Osteocyte (in vitro differentiated cells): Measurements from ENCODE around the gene GRM3. TPM values are rescaled to one million over a fixed set of nuclear protein-coding genes. Genes with fewer than 3 reads are reported as not detected.

ENCODE experiments used
- DNase-seq: peaks from one replicate; pipeline ENCODE4 v3.0.0; 2021; ENCODE audit warnings: mixed read lengths; ENCODE audit not compliant: unreplicated experiment; ENCODE audit errors: extremely low spot score
- H3K27ac Mint-ChIP-seq: one replicate; pipeline ENCODE4 v1.8.0; 2021; ENCODE audit warnings: mild to moderate bottlenecking, mixed read lengths; ENCODE audit not compliant: unreplicated experiment
- H3K27me3 Mint-ChIP-seq: one replicate; pipeline ENCODE4 v1.8.0; 2021; ENCODE audit warnings: mixed read lengths; ENCODE audit not compliant: unreplicated experiment
- H3K36me3 Mint-ChIP-seq: one replicate; pipeline ENCODE4 v1.8.0; 2021; ENCODE audit warnings: mixed read lengths; ENCODE audit not compliant: unreplicated experiment
- H3K4me1 Mint-ChIP-seq: one replicate; pipeline ENCODE4 v1.8.0; 2021; ENCODE audit warnings: mixed read lengths; ENCODE audit not compliant: unreplicated experiment
- H3K4me3 Mint-ChIP-seq: one replicate; pipeline ENCODE4 v1.8.0; 2021; ENCODE audit warnings: mild to moderate bottlenecking, moderate library complexity, mixed read lengths; ENCODE audit not compliant: unreplicated experiment
- H3K9me3 Mint-ChIP-seq: one replicate; pipeline ENCODE4 v1.8.0; 2021; ENCODE audit warnings: mixed read lengths; ENCODE audit not compliant: unreplicated experiment
- total RNA-seq: library from RNA; stranded (reverse); gene quantifications from 2 replicates; pipeline ENCODE4 v1.2.1, GENCODE V29; 2021
- TF ChIP-seq, protein P1 (sequence below): fragments of 200-600 bp; sonication (generic); IDR thresholded peaks from 2 replicates; pipeline ENCODE4 v1.5.0; 2021; ENCODE audit warnings: antibody characterized with exemption, mild to moderate bottlenecking, moderate library complexity

The GRM3 gene
- total RNA-seq, 1 donor from 2014 or later, result not detected

DNA sequence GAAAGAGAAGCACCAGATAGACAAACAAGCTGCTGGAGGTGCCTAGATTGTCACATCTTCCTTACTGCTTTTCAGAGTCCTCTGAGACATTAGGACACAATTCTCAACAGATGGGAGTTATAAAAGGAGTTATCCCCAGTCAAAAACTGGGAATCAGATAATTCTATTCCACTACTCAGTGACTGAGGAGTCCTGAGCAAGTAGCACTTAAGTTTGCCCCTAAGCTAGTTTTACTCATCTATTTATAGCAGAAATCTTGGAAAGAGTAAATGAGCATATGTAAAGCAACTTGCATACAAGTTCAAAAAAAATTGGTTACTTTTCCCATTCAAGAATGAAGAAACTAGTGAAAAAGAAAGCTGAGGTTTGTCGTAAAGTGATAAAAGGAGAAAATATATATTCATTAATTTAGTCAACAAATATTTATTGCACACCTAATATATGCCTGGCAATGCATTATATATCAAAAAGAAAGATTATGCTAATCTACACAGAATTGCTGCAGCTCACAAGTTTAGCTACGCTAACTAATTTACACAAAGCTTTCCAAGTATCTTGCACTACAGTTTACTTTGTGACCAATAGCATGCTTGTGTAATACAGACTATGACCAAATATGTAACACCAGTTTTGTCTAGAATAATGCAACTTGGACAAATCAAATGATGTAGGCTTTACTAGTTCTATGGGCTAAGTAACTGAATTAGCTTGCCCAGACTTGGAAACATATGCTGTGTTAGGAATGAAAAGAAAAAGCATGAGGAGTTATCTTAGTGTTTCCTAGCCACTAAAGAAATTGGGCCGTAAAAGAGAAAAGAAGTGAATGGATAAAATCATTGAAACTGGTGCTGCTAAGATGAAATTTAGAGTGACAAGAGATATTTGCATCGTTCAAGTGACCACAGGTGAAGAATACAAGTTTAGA, 106.3 kb downstream of the GRM3 start:
- H3K36me3 Mint-ChIP-seq, result no peaks in the 10 kb centered on the region

DNA sequence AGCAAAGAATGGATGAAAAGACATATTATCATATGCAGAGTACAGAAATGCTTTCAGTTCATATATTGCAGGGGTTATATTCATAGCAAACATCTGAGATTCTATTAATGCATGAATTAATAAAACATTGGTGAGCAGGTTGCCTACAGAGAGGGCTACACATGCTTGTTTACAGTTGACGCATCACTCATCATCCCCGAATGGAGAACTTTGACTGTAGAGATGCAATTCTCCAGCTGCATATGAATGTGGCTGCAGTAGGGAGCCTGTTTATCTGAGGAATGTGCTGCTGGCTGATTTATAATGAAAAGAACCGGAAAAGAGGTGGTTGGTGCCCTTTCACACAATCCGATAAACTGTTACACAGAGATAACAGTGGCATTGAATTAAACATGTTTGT, 116.5 kb downstream of the GRM3 start:
- H3K4me3 Mint-ChIP-seq, result no peak overlapping the region
- no peaks in the 10 kb centered on the region for H3K9me3 Mint-ChIP-seq
- DNase-seq, result no peak
- TF ChIP-seq, protein P1, sequence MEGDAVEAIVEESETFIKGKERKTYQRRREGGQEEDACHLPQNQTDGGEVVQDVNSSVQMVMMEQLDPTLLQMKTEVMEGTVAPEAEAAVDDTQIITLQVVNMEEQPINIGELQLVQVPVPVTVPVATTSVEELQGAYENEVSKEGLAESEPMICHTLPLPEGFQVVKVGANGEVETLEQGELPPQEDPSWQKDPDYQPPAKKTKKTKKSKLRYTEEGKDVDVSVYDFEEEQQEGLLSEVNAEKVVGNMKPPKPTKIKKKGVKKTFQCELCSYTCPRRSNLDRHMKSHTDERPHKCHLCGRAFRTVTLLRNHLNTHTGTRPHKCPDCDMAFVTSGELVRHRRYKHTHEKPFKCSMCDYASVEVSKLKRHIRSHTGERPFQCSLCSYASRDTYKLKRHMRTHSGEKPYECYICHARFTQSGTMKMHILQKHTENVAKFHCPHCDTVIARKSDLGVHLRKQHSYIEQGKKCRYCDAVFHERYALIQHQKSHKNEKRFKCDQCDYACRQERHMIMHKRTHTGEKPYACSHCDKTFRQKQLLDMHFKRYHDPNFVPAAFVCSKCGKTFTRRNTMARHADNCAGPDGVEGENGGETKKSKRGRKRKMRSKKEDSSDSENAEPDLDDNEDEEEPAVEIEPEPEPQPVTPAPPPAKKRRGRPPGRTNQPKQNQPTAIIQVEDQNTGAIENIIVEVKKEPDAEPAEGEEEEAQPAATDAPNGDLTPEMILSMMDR, result no peak
- peaks cover 2% of the 10 kb centered on the region for H3K27me3 Mint-ChIP-seq
- H3K4me1 Mint-ChIP-seq, result no peaks in the 10 kb centered on the region
- H3K27ac Mint-ChIP-seq, result no peak overlapping the region
- H3K36me3 Mint-ChIP-seq, result no peaks in the 10 kb centered on the region

More for the DNA sequence above, 106.3 kb downstream of the GRM3 start:
- Mint-ChIP-seq H3K9me3 (no peaks in the 10 kb centered on the region), H3K4me1 (no peaks in the 10 kb centered on the region), H3K27me3 (peaks cover 21% of the 10 kb centered on the region), H3K27ac (no peak overlapping the region), H3K4me3 (no peak overlapping the region)
- DNase-seq, result no peak
- TF ChIP-seq, protein P1, result no peak

DNA sequence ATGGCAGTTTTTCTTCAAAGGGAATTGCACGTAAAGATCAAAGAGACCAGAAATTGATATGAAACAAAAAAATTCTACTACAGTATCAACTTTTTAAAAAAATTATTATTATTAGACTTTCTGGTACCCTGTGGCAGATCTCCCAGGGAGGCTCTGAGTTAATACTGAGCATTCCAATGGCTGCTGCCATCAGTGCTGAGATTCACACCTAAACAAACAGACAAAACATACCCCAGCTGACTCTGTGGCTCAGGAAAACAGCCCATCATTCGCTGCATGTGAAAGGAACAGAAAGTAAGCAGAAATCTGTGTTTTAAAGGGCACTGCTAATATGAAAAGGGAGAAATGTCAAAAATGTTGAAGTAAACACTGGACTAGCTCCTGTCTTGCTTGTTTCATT, 118.4 kb downstream of the GRM3 start:
- H3K36me3 Mint-ChIP-seq, result no peaks in the 10 kb centered on the region
- no peaks in the 10 kb centered on the region for H3K4me1 Mint-ChIP-seq
- DNase-seq, result no peak
- no peak overlapping the region for H3K4me3 Mint-ChIP-seq
- peaks cover under 1% of the 10 kb centered on the region for H3K27me3 Mint-ChIP-seq
- no peaks in the 10 kb centered on the region for H3K9me3 Mint-ChIP-seq
- TF ChIP-seq, protein P1, result no peak
- H3K27ac Mint-ChIP-seq, result no peak overlapping the region

DNA sequence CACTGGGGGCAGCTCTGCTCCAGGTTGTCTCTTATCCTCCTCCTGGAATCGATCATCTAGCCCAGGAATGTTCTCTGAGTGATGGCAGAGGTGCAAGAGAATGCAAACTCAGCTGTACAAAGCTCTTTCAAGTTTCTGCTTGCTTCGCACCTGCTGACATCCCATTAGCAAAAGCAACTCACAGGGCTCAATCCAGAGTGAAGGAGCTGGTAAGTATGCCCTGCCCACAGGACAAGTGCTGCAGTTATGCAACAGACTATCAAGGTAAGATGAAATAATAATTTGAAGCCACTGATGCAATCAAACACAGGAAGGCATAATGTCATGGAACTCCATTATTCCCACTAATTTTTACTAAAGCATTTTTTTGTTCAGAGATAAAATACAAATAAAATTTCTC, 122.2 kb downstream of the GRM3 start:
- Mint-ChIP-seq H3K27me3 (no peaks in the 10 kb centered on the region), H3K4me1 (no peaks in the 10 kb centered on the region), H3K4me3 (no peak overlapping the region), H3K27ac (no peak overlapping the region), H3K36me3 (no peaks in the 10 kb centered on the region), H3K9me3 (no peaks in the 10 kb centered on the region)
- no peak for DNase-seq
- TF ChIP-seq, protein P1, result no peak

DNA sequence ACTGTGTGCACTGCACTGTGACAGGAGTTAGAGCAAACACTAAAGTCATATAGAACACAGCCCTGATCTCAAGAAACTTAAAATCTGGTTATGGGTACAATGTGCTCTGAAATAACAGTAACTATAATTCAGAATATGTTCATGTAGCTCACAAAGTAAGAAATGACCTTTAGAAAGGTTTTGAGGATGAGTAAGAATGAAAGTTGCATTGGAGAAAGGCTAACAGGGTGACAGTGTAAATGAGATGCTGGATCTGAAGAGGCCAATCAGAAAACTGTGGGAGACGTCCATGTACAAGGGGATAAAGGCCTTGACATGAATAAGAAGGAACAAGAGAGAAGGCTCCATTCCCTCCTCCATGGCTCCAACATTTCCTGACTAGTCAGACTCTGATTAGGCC, 124.7 kb downstream of the GRM3 start:
- Mint-ChIP-seq H3K27me3 (no peaks in the 10 kb centered on the region), H3K36me3 (no peaks in the 10 kb centered on the region), H3K27ac (no peak overlapping the region), H3K4me3 (no peak overlapping the region), H3K9me3 (no peaks in the 10 kb centered on the region), H3K4me1 (no peaks in the 10 kb centered on the region)
- TF ChIP-seq, protein P1, result no peak
- DNase-seq, result no peak
